ENCODE data around the gene DLGAP3. TPM values are rescaled to one million over a fixed set of nuclear protein-coding genes. Genes with fewer than 3 reads are reported as not detected.

Gene DLGAP3
- total and polyA plus RNA-seq, 2 of the 13 experiments (the other 11 are each of a cell fraction or from before 2014, with no cell fraction given), result 0.03 to 0.04 TPM

DNA sequence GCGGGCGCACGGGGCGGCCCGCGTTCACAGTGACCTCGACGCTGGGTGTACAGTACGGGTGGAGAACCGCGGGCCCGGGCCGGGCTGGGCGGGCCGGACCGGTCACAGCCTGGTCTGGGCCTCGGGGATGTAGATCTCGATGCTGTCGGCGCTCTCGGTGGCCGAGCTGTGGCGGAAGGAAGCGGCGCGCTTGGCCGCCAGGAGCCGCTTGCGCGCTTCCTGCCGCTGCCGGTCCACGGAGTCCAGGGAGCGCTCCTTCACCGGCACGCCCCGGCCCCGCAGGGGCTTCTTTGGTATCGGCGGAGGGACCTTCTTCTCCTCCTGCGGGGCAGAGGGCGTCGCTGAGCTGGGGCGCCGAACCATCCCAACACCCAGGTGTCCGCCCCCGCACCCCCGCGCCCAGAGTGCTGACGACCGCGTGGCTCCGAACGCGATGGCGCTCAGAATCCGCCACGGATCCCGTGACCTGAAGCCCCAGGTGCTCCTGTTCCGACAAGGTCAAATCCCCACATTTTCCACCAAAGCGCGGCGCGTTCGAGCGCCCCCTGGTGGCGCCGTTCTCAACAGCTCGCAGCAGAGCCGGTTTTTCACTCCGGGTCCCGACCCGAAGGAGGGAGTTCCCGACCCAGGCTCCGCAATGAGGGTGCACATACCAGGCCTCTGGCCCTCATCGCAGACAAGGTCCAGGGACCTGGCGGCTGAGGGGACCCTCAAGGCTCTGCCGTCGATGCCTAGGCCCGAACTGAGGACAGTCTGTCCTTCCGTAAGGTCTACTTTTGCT, 63.3 kb downstream of the DLGAP3 start (continued):
- TF ChIP-seq, protein P1, sequence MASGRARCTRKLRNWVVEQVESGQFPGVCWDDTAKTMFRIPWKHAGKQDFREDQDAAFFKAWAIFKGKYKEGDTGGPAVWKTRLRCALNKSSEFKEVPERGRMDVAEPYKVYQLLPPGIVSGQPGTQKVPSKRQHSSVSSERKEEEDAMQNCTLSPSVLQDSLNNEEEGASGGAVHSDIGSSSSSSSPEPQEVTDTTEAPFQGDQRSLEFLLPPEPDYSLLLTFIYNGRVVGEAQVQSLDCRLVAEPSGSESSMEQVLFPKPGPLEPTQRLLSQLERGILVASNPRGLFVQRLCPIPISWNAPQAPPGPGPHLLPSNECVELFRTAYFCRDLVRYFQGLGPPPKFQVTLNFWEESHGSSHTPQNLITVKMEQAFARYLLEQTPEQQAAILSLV (CRISPR knock-in tag; IDR thresholded peaks at IDR 0.05; ENCODE audit: borderline replicate concordance), result no peak
- no peak for TF ChIP-seq AGO1 (IDR thresholded peaks at IDR 0.05; ENCODE audit: low read depth, low read length, poor library complexity, severe bottlenecking)
- TF ChIP-seq SRF (IDR thresholded peaks at IDR 0.05; ENCODE audit: low read depth, low read length), result no peak
- TF ChIP-seq PAX8 (CRISPR knock-in tag; IDR thresholded peaks at IDR 0.05; ENCODE audit: borderline replicate concordance), result no peak
- no peak for TF ChIP-seq ZNF354B (CRISPR knock-in tag; IDR thresholded peaks at IDR 0.05)
- TF ChIP-seq SMARCC2 (IDR thresholded peaks at IDR 0.05), result no peak
- no peak for TF ChIP-seq KLF11 (CRISPR knock-in tag; IDR thresholded peaks at IDR 0.05)
- TF ChIP-seq, protein P2, sequence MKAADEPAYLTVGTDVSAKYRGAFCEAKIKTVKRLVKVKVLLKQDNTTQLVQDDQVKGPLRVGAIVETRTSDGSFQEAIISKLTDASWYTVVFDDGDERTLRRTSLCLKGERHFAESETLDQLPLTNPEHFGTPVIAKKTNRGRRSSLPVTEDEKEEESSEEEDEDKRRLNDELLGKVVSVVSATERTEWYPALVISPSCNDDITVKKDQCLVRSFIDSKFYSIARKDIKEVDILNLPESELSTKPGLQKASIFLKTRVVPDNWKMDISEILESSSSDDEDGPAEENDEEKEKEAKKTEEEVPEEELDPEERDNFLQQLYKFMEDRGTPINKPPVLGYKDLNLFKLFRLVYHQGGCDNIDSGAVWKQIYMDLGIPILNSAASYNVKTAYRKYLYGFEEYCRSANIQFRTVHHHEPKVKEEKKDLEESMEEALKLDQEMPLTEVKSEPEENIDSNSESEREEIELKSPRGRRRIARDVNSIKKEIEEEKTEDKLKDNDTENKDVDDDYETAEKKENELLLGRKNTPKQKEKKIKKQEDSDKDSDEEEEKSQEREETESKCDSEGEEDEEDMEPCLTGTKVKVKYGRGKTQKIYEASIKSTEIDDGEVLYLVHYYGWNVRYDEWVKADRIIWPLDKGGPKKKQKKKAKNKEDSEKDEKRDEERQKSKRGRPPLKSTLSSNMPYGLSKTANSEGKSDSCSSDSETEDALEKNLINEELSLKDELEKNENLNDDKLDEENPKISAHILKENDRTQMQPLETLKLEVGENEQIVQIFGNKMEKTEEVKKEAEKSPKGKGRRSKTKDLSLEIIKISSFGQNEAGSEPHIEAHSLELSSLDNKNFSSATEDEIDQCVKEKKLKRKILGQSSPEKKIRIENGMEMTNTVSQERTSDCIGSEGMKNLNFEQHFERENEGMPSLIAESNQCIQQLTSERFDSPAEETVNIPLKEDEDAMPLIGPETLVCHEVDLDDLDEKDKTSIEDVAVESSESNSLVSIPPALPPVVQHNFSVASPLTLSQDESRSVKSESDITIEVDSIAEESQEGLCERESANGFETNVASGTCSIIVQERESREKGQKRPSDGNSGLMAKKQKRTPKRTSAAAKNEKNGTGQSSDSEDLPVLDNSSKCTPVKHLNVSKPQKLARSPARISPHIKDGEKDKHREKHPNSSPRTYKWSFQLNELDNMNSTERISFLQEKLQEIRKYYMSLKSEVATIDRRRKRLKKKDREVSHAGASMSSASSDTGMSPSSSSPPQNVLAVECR (CRISPR knock-in tag; IDR thresholded peaks at IDR 0.05; ENCODE audit: borderline replicate concordance), result no peak
- no peak for TF ChIP-seq MATR3 (CRISPR knock-in tag; IDR thresholded peaks at IDR 0.05)
- TF ChIP-seq ZNF44 (CRISPR knock-in tag; IDR thresholded peaks at IDR 0.05), result no peak
- TF ChIP-seq ZNF710 (CRISPR knock-in tag; IDR thresholded peaks at IDR 0.05; ENCODE audit: borderline replicate concordance), result no peak
- no peak for TF ChIP-seq NONO (IDR thresholded peaks at IDR 0.05)
- no peak for TF ChIP-seq NONO (CRISPR knock-in tag; conservative IDR thresholded peaks at IDR 0.05)
- no peak for TF ChIP-seq ZMYM3 (CRISPR knock-in tag; IDR thresholded peaks at IDR 0.05)
- no peak for TF ChIP-seq MLLT10 (CRISPR knock-in tag; IDR thresholded peaks at IDR 0.05)
- TF ChIP-seq GLMP (CRISPR knock-in tag; IDR thresholded peaks at IDR 0.05; ENCODE audit: borderline replicate concordance), result no peak
- TF ChIP-seq ZNF10 (CRISPR knock-in tag; IDR thresholded peaks at IDR 0.05; ENCODE audit: borderline replicate concordance, low read depth), result no peak

Measured in HepG2 (cell line).